Neural progenitor cell (in vitro differentiated cells): ENCODE data around the gene LRP1-AS.

Experiments
- EZH2 ChIP-seq: fragments of 200-600 bp; sonication (generic); IDR thresholded peaks from 2 replicates; pipeline ENCODE4 v1.6.1; 2017; ENCODE audit warnings: antibody characterized with exemption, mild to moderate bottlenecking, moderate library complexity
- TF ChIP-seq, protein P1 (sequence below): fragments of 200-600 bp; sonication (generic); IDR thresholded peaks from 2 replicates; pipeline ENCODE4 v1.5.1; 2017; ENCODE audit warnings: antibody characterized with exemption, mild to moderate bottlenecking

DNA sequence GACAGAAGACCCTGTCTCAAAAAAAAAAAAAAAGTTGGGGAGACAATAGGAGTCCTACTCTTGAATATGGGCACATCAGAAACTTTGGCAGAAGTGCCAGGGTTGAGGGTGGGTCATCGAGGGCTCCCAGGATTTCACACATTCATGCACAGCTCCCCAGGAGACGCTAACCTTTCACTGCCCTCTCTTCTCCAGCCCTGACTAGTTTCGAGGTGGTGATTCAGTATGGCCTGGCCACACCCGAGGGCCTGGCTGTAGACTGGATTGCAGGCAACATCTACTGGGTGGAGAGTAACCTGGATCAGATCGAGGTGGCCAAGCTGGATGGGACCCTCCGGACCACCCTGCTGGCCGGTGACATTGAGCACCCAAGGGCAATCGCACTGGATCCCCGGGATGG is 29.4 kb upstream of the LRP1-AS start:
- TF ChIP-seq, protein P1, sequence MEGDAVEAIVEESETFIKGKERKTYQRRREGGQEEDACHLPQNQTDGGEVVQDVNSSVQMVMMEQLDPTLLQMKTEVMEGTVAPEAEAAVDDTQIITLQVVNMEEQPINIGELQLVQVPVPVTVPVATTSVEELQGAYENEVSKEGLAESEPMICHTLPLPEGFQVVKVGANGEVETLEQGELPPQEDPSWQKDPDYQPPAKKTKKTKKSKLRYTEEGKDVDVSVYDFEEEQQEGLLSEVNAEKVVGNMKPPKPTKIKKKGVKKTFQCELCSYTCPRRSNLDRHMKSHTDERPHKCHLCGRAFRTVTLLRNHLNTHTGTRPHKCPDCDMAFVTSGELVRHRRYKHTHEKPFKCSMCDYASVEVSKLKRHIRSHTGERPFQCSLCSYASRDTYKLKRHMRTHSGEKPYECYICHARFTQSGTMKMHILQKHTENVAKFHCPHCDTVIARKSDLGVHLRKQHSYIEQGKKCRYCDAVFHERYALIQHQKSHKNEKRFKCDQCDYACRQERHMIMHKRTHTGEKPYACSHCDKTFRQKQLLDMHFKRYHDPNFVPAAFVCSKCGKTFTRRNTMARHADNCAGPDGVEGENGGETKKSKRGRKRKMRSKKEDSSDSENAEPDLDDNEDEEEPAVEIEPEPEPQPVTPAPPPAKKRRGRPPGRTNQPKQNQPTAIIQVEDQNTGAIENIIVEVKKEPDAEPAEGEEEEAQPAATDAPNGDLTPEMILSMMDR = no peak
- no peak for TF ChIP-seq EZH2
